HG03045 (cell line): Measurements from ENCODE around the gene VWA7.

Experiments
- ATAC-seq: cut with Tn5 transposase; IDR thresholded peaks from one replicate; pipeline ENCODE4 v1.9.1; 2021; ENCODE audit warnings: mild to moderate bottlenecking, moderate library complexity; ENCODE audit not compliant: unreplicated experiment

Gene VWA7

GRCh38 chr6:31778999-31779885 is 2.1 kb upstream of the VWA7 start:
- ATAC-seq, result no peak

- ATAC-seq, result no peak
Measured at GRCh38 chr6:31778193-31778592, 1.1 kb upstream of the VWA7 start.

GRCh38 chr6:31777667-31778050 is 531 bp upstream of the VWA7 start:
- ATAC-seq, result no peak

- no peak for ATAC-seq
Measured at GRCh38 chr6:31776485-31776988, 591 bp downstream of the VWA7 start.

GRCh38 chr6:31775633-31776484 is 1.3 kb downstream of the VWA7 start:
- no peak for ATAC-seq

- no peak for ATAC-seq
Measured at GRCh38 chr6:31775184-31775583, 1.9 kb downstream of the VWA7 start.

GRCh38 chr6:31771992-31772358 is 5.2 kb downstream of the VWA7 start:
- no peak for ATAC-seq

- ATAC-seq, result no peak
Measured at GRCh38 chr6:31770860-31771259, 6.3 kb downstream of the VWA7 start.

GRCh38 chr6:31769684-31770371 is 7.3 kb downstream of the VWA7 start:
- ATAC-seq, result no peak

- ATAC-seq, result no peak
Measured at GRCh38 chr6:31768363-31769257, 8.5 kb downstream of the VWA7 start.

GRCh38 chr6:31767096-31767645 is 10.0 kb downstream of the VWA7 start:
- no peak for ATAC-seq

- no peak for ATAC-seq
Measured at GRCh38 chr6:31765910-31766794, 11.0 kb downstream of the VWA7 start.

GRCh38 chr6:31765559-31765909 is 11.6 kb downstream of the VWA7 start:
- ATAC-seq, result no peak

- ATAC-seq, result no peak
Measured at GRCh38 chr6:31764198-31764597, 12.9 kb downstream of the VWA7 start.

- no peak for ATAC-seq
Measured at GRCh38 chr6:31763619-31763940, 13.5 kb downstream of the VWA7 start.

GRCh38 chr6:31762878-31763618 is 14.1 kb downstream of the VWA7 start:
- no peak for ATAC-seq

GRCh38 chr6:31762356-31762755 is 14.8 kb downstream of the VWA7 start, which contains the start of gene SAPCD1:
Gene SAPCD1, plus strand, starts transcription at chr6:31762656. Its CDS starts 399 bp downstream, at chr6:31763055.
- no peak for ATAC-seq

GRCh38 chr6:31761343-31761742 is 15.8 kb downstream of the VWA7 start:
- ATAC-seq, result no peak
